HL-60 (cell line): ENCODE measurements around the gene MBD5.

ENCODE experiments used
- DNase-seq, 2 experiments: peaks; one replicate each; pipeline ENCODE4 v3.0.0-alpha.2; 2010 to 2020; ENCODE audit warnings: low read depth in 1 of 2, low spot score in 1 of 2
- H3K27ac ChIP-seq: fragments of 250-450 bp; sonication (Bioruptor Pico); replicated peaks from 2 replicates; pipeline ENCODE4 v1.5.1; 2020; ENCODE audit warnings: mild to moderate bottlenecking, moderate library complexity
- H3K27me3 ChIP-seq: fragments of 250-450 bp; sonication (Bioruptor Pico); 2 replicates; pipeline ENCODE4 v1.5.1; 2021; ENCODE audit warnings: mild to moderate bottlenecking, moderate library complexity; ENCODE audit not compliant: insufficient read depth, poor library complexity, severe bottlenecking
- H3K4me3 ChIP-seq: replicated peaks from 2 replicates; pipeline ENCODE4 v1.5.1; 2011; ENCODE audit warnings: mild to moderate bottlenecking, control low read depth, low read length; ENCODE audit not compliant: insufficient read depth
- GABPA ChIP-seq: IDR thresholded peaks from 2 replicates; pipeline ENCODE4 v1.6.1; 2012; ENCODE audit warnings: low read depth
- POLR2AphosphoS5 ChIP-seq: IDR thresholded peaks from 2 replicates; pipeline ENCODE4 v1.6.1; 2012; ENCODE audit warnings: low read depth
- SPI1 ChIP-seq: IDR thresholded peaks from 2 replicates; pipeline ENCODE4 v1.6.1; 2012; ENCODE audit warnings: low read depth, mild to moderate bottlenecking, borderline replicate concordance
- TF ChIP-seq, protein P1 (sequence below): IDR thresholded peaks from 2 replicates; pipeline ENCODE4 v1.6.1; 2012; ENCODE audit warnings: low read depth; ENCODE audit not compliant: insufficient replicate concordance
- TF ChIP-seq, protein P2 (sequence below): IDR thresholded peaks from one replicate; pipeline ENCODE4 v1.5.1; 2011; ENCODE audit warnings: low read length, control low read depth, inconsistent platforms; ENCODE audit not compliant: insufficient read depth

The MBD5 gene

DNA sequence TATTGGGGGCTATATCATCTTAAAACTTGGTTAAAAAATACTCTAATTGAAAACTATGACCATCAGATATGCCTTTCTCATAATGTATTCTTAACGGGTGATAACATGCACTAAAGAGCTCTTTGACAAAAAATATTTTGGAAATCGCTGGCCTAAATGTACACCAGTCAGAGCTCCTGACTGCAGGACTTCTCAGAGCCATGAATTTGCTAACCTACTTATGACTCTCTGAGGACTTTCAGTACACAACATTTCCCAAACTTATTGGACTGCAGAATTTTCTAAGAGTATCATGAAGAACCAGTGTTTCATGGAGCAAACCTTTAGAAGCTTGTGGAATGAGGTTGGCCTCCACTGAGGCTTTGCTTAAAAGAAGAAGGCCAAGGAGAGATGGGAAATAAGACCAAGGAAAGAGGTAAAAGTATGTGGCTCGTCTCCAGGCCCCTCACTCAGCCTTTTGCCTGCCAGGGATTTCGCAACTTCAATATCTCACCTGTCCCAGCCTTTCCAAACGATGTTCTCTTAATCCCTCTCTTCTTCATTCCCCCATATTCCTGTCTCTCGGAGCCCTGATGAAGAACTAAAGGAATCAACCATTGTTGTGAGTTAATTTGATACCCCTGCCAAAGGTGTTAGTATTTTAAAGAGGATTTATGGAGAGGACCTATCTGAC is 534.9 kb downstream of the MBD5 start:
- TF ChIP-seq, protein P1, sequence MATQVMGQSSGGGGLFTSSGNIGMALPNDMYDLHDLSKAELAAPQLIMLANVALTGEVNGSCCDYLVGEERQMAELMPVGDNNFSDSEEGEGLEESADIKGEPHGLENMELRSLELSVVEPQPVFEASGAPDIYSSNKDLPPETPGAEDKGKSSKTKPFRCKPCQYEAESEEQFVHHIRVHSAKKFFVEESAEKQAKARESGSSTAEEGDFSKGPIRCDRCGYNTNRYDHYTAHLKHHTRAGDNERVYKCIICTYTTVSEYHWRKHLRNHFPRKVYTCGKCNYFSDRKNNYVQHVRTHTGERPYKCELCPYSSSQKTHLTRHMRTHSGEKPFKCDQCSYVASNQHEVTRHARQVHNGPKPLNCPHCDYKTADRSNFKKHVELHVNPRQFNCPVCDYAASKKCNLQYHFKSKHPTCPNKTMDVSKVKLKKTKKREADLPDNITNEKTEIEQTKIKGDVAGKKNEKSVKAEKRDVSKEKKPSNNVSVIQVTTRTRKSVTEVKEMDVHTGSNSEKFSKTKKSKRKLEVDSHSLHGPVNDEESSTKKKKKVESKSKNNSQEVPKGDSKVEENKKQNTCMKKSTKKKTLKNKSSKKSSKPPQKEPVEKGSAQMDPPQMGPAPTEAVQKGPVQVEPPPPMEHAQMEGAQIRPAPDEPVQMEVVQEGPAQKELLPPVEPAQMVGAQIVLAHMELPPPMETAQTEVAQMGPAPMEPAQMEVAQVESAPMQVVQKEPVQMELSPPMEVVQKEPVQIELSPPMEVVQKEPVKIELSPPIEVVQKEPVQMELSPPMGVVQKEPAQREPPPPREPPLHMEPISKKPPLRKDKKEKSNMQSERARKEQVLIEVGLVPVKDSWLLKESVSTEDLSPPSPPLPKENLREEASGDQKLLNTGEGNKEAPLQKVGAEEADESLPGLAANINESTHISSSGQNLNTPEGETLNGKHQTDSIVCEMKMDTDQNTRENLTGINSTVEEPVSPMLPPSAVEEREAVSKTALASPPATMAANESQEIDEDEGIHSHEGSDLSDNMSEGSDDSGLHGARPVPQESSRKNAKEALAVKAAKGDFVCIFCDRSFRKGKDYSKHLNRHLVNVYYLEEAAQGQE: no peak
- TF ChIP-seq POLR2AphosphoS5 (no peak), SPI1 (no peak), GABPA (no peak)
- TF ChIP-seq, protein P2, sequence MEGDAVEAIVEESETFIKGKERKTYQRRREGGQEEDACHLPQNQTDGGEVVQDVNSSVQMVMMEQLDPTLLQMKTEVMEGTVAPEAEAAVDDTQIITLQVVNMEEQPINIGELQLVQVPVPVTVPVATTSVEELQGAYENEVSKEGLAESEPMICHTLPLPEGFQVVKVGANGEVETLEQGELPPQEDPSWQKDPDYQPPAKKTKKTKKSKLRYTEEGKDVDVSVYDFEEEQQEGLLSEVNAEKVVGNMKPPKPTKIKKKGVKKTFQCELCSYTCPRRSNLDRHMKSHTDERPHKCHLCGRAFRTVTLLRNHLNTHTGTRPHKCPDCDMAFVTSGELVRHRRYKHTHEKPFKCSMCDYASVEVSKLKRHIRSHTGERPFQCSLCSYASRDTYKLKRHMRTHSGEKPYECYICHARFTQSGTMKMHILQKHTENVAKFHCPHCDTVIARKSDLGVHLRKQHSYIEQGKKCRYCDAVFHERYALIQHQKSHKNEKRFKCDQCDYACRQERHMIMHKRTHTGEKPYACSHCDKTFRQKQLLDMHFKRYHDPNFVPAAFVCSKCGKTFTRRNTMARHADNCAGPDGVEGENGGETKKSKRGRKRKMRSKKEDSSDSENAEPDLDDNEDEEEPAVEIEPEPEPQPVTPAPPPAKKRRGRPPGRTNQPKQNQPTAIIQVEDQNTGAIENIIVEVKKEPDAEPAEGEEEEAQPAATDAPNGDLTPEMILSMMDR: no peak
- Histone ChIP-seq H3K27ac (no peak overlapping the region), H3K27me3 (no peaks in the 10 kb centered on the region), H3K4me3 (no peak overlapping the region)
- no peak for DNase-seq

DNA sequence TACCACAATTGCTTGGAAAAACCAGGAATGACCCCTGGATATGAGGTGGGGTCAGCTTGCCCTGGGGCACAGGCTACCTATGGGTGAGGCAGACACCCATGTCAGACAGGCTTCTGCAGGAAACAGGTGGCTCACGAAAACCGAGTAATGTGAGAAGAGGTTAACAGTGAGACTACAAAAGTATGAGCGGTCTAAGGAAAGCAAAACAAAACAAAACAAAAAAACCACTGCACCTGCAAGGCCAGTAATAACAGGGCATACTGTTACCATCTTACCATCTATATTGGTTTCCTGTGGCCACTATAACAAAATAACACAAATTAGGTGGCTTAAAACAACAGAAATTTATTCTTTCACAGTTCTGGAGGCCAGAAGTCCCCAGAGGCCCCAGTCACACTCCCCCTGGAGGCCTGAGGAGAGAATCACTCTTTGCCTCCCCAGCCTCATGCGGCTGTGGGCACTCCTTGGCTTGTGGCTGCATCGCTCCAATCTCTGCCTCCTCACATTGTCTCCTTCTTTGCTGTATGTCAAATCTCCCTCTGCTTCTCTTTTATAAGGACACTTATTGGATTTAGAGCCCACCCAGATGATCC is 537.0 kb downstream of the MBD5 start:
- Histone ChIP-seq H3K27ac (no peak overlapping the region), H3K27me3 (no peaks in the 10 kb centered on the region), H3K4me3 (no peak overlapping the region)
- no peak for DNase-seq
- TF ChIP-seq, protein P1: no peak
- TF ChIP-seq SPI1 (no peak), GABPA (no peak), POLR2AphosphoS5 (no peak)
- TF ChIP-seq, protein P2: no peak

DNA sequence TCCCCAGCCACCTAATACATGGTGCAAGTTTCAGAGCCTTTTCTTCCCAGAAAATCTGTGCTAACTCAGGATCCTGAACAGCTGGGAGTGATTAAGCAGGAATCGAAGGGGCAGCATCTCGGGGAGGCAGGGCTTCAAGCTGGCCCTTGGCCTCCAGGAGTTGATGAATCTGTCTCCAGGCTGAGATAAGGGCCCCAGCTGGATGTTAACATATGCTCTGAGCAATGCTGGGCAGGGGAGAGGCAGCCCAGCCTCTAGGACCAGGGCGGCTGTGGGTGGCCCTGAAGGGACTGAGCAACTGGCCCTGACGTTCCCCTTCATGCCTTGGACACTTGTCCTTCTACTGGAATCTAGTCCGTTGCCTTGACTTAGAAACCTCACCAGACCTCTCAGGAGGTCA is 539.6 kb downstream of the MBD5 start:
- no peaks in the 10 kb centered on the region for H3K27me3 ChIP-seq
- TF ChIP-seq, protein P1: no peak
- TF ChIP-seq, protein P2: no peak
- TF ChIP-seq SPI1 (no peak), GABPA (no peak), POLR2AphosphoS5 (no peak)
- no peak overlapping the region for H3K4me3 ChIP-seq
- no peak overlapping the region for H3K27ac ChIP-seq
- DNase-seq: no peak
